K562 (cell line): ENCODE data around the gene FAM114A1. TPM values are rescaled to one million over a fixed set of nuclear protein-coding genes. Genes with fewer than 3 reads are reported as not detected.

Experiments
- ATAC-seq: fragments of 200-7000 bp; cut with Tn5 transposase; 3 replicates; pipeline ENCODE4 v1.9.1; 2020; ENCODE audit warnings: moderate library complexity
- BruUV-seq: library from RNA; stranded (reverse); fragments of 400-500 nt; replicated peaks from 2 replicates; lab custom pipeline; 2021; lab: Mats Ljungman, UMichigan
- CTCF ChIA-PET: fragments of 300-600 bp; formaldehyde crosslinking; extraction: SDS; loops from one replicate; lab custom pipeline; 2021; ENCODE audit warnings: low intra/inter-chr PET ratio; lab: Yijun Ruan, JAX
- POLR2A ChIA-PET: fragments of 300-600, 350-650 bp; sonication (Branson Sonifier 250); formaldehyde crosslinking; extraction: SDS; loops from one replicate; lab custom pipeline; 2021; ENCODE audit warnings: antibody characterized with exemption, inconsistent platforms; lab: Yijun Ruan, JAX
- DNase-seq, 4 experiments: peaks; one replicate each; pipeline versions ENCODE4 v3.0.0 to v3.0.0-alpha.2; 2011 to 2018; ENCODE audit warnings: low spot score in 3 of 4, mixed read lengths in 3 of 4; ENCODE audit errors: extremely low read depth in 1 of 4
- FAIRE-seq: peaks from 2 replicates; lab custom pipeline; 2011; peaks lifted over from hg19 to GRCh38; lab: Jason Lieb, UNC
- H2AFZ ChIP-seq: 2 replicates; pipeline ENCODE4 v1.6.0; 2011; ENCODE audit warnings: low read depth, low read length, control low read depth, inconsistent platforms
- H3K27ac ChIP-seq: fragments of 200-600 bp; 3 replicates; pipeline ENCODE4 v1.8.0; 2011; ENCODE audit warnings: low read depth, mild to moderate bottlenecking, control low read depth, inconsistent platforms, low read length, moderate library complexity, mixed read lengths; ENCODE audit errors: extremely low read depth
- H3K27me3 ChIP-seq, 2 experiments: fragments of 300-600 bp in 1 of 2; 2 replicates in 1 of 2; 3 replicates in 1 of 2; pipeline versions ENCODE4 v1.6.0 to v1.8.0; 2011; ENCODE audit warnings: inconsistent platforms in 2 of 2, low read length in 2 of 2, mild to moderate bottlenecking in 1 of 2, mixed read lengths in 1 of 2, moderate library complexity in 1 of 2; ENCODE audit not compliant: control insufficient read depth in 2 of 2, insufficient read depth in 2 of 2
- H3K36me3 ChIP-seq: fragments of 300-600 bp; 3 replicates; pipeline ENCODE4 v1.8.0; 2011; ENCODE audit warnings: mild to moderate bottlenecking, low read length, inconsistent platforms; ENCODE audit not compliant: control insufficient read depth, insufficient read depth
- H3K4me1 ChIP-seq, 2 experiments: fragments of 200-600 bp in 1 of 2; replicated peaks in 1 of 2; 2 replicates in 1 of 2; 3 replicates in 1 of 2; pipeline versions ENCODE4 v1.5.1 to v1.8.0; 2011; ENCODE audit warnings: inconsistent platforms in 2 of 2, low read length in 2 of 2, mild to moderate bottlenecking in 1 of 2, mixed read lengths in 1 of 2, moderate library complexity in 1 of 2; ENCODE audit not compliant: control insufficient read depth in 2 of 2, insufficient read depth in 2 of 2
- H3K4me2 ChIP-seq: 2 replicates; pipeline ENCODE4 v1.6.1; 2011; ENCODE audit warnings: low read length, control low read depth, inconsistent platforms, mixed read lengths; ENCODE audit not compliant: insufficient read depth
- H3K4me3 ChIP-seq: fragments of 200-600 bp; sonication (generic), shearing (Covaris generic); 2 replicates; pipeline ENCODE4 v1.5.1; 2016; ENCODE audit warnings: control low read depth, inconsistent platforms
- H3K79me2 ChIP-seq: fragments of 200-600 bp; 3 replicates; pipeline ENCODE4 v1.8.0; 2011; ENCODE audit warnings: low read length, inconsistent platforms; ENCODE audit not compliant: control insufficient read depth, insufficient read depth
- H3K9ac ChIP-seq, 2 experiments: 2 replicates each; pipeline versions ENCODE4 v1.6.0 to v1.6.1; 2011; ENCODE audit warnings: low read depth in 2 of 2, low read length in 2 of 2, control low read depth in 1 of 2, inconsistent platforms in 1 of 2, mild to moderate bottlenecking in 1 of 2, mixed read lengths in 1 of 2; ENCODE audit not compliant: insufficient read depth in 1 of 2
- H3K9me1 ChIP-seq: one replicate; pipeline ENCODE4 v1.6.0; 2011; ENCODE audit warnings: inconsistent platforms, mild to moderate bottlenecking, low read length, moderate library complexity; ENCODE audit not compliant: control insufficient read depth, insufficient read depth
- H3K9me3 ChIP-seq: replicated peaks from 2 replicates; pipeline ENCODE4 v1.5.1; 2011; ENCODE audit warnings: low read depth, low read length, inconsistent platforms; ENCODE audit not compliant: control insufficient read depth, insufficient read depth
- H4K20me1 ChIP-seq: replicated peaks from 2 replicates; pipeline ENCODE4 v1.6.1; 2011; ENCODE audit warnings: low read length, inconsistent platforms, mixed read lengths; ENCODE audit not compliant: control insufficient read depth, insufficient read depth
- DPF2 ChIP-seq: fragments of 450-650 bp; IDR thresholded peaks from 2 replicates; pipeline ENCODE4 v1.6.1; 2016
- ETS2 ChIP-seq: IDR thresholded peaks from 2 replicates; pipeline ENCODE4 v1.6.1; 2016; ENCODE audit warnings: borderline replicate concordance, missing genetic modification characterization, mild to moderate bottlenecking, moderate library complexity, missing compliant biosample characterization; ENCODE audit not compliant: poor library complexity, severe bottlenecking
- GATAD2B ChIP-seq: fragments of 450-650 bp; IDR thresholded peaks from 2 replicates; pipeline ENCODE4 v1.6.1; 2017; ENCODE audit warnings: mild to moderate bottlenecking, borderline replicate concordance
- GTF2E2 ChIP-seq: fragments of 200-800 bp; sonication (Bioruptor generic); IDR thresholded peaks from 2 replicates; pipeline ENCODE4 v1.6.1; 2016; ENCODE audit warnings: missing genetic modification characterization, missing compliant biosample characterization
- HDAC3 ChIP-seq: fragments of 450-650 bp; IDR thresholded peaks from 2 replicates; pipeline ENCODE4 v1.6.1; 2018; ENCODE audit warnings: borderline replicate concordance, mild to moderate bottlenecking, moderate library complexity; ENCODE audit not compliant: partially characterized antibody
- NR1H2 ChIP-seq: sonication (generic); formaldehyde crosslinking; IDR thresholded peaks from 2 replicates; pipeline ENCODE4 v1.4.0; 2020; ENCODE audit warnings: mild to moderate bottlenecking, missing genetic modification reagents
- PHF21A ChIP-seq: fragments of 450-650 bp; IDR thresholded peaks from 2 replicates; pipeline ENCODE4 v1.6.1; 2017; ENCODE audit warnings: low read depth, borderline replicate concordance
- POLR2B ChIP-seq: fragments of 450-650 bp; IDR thresholded peaks from 2 replicates; pipeline ENCODE4 v1.6.1; 2018; ENCODE audit warnings: low read depth; ENCODE audit not compliant: partially characterized antibody
- U2AF2 ChIP-seq: fragments of 200-400 bp; formaldehyde crosslinking; optimal IDR thresholded peaks from 2 replicates; pipeline ENCODE3; 2017; ENCODE audit warnings: low read depth, mild to moderate bottlenecking, low read length
- ZBTB7A ChIP-seq: IDR thresholded peaks from 2 replicates; pipeline ENCODE4 v1.6.1; 2011; ENCODE audit warnings: low read depth, mild to moderate bottlenecking, low read length, moderate library complexity, borderline replicate concordance; ENCODE audit not compliant: control insufficient read depth
- WGBS: fragments of 100-300 bp; shearing (Covaris generic); methylation state at CpG from one replicate; pipeline ENCODE4 v1.1.6; 2016; ENCODE audit warnings: low coverage, mixed read lengths; ENCODE audit not compliant: insufficient coverage; ENCODE audit errors: missing lambda C conversion rate; 5-methylcytosine and 5-hydroxymethylcytosine counted together
- in situ Hi-C: fragments of 300-500 bp; cut with MboI; formaldehyde crosslinking; loops from 4 replicates; pipeline ENCODE4 v1.15.0; 2018; ENCODE audit warnings: inconsistent platforms, mixed read lengths
- intact Hi-C: fragments of 100-400 bp; cut with micrococcal nuclease; formaldehyde crosslinking; loops from 2 replicates; pipeline ENCODE4 v1.14.2; 2022
- polyA plus RNA-seq, 8 experiments: library from polyadenylated mRNA; depleted of rRNA in 4 of 8; stranded (reverse) in 5 of 8; unstranded in 3 of 8; fragments of >200 nt; fragmentation: Nextera tagmentation in 2 of 8; fragmentation: Illumina TruSeq in 1 of 8; extraction: Ambion mirVana in 2 of 8; extraction: Trizol in 1 of 8; gene quantifications; 2 replicates each; pipeline versions ENCODE4 v1.2.1 to v1.2.3, GENCODE V29; 2011 to 2014; ENCODE audit warnings: inconsistent platforms in 1 of 8, missing spikeins in 1 of 8
- total RNA-seq, 7 experiments: library from RNA; depleted of rRNA in 6 of 7; stranded (reverse); fragments of >200 nt in 6 of 7; fragmentation: Illumina TruSeq in 2 of 7; extraction: Trizol in 2 of 7; gene quantifications; 2 replicates each; pipeline versions ENCODE4 v1.2.1 to v1.2.3, GENCODE V29; 2011 to 2021; ENCODE audit warnings: low replicate concordance in 1 of 7
- TF ChIP-seq, protein P1 (sequence below): fragments of 250-450 bp; sonication (Bioruptor Pico); IDR thresholded peaks from 2 replicates; pipeline ENCODE4 v1.4.0; 2020
- TF ChIP-seq, protein P2 (sequence below): fragments of 450-650 bp; IDR thresholded peaks from 2 replicates; pipeline ENCODE4 v1.6.1; 2014; ENCODE audit warnings: low read depth, mild to moderate bottlenecking, moderate library complexity, borderline replicate concordance

The FAM114A1 gene
- total and polyA plus RNA-seq, 9 of the 15 experiments (the other 6 are each of a cell fraction or from before 2014, with no cell fraction given) = 1.8 to 12.0 (median 4.3) TPM

- Histone ChIP-seq H3K36me3 (no peaks in the 10 kb centered on the region), H4K20me1 (no peaks in the 10 kb centered on the region), H2AFZ (peak within 1 kb of the TSS; percentile 88), H3K4me1 (peaks cover 0 to 20% of the 10 kb centered on the region in 2 experiments; a peak in 3 of 5 replicates), H3K9me1 (no peaks in the 10 kb centered on the region), H3K4me2 (peak within 1 kb of the TSS; percentile 50), H3K27ac (peak within 1 kb of the TSS; percentile 54), H3K9ac (peak within 1 kb of the TSS in 1 of 2 experiments; percentile 57; a peak in 2 of 4 replicates), H3K4me3 (peak within 1 kb of the TSS; percentile 20; the same call in 1 of the 2 replicates), H3K27me3 (no peaks in the 10 kb centered on the region; a peak in 1 of 5 replicates), H3K9me3 (no peaks in the 10 kb centered on the region), H3K79me2 (no peaks in the 10 kb centered on the region)
- ChIA-PET CTCF (interaction anchor here (0.6 to 2.1 kb wide), 3 partner anchors 97 to 125 kb away, joined by 4 to 11 read pairs (median 4); no protein-coding TSS in a partner anchor), POLR2A (interaction anchor here (1.1 to 1.7 kb wide), 3 partner anchors 13 to 16 kb away, joined by 3 to 5 read pairs (median 5); no protein-coding TSS in a partner anchor)
- DNase-seq = peak; percentile 51 to 89 (median 60)
- intact Hi-C loops (loop anchor here (2.0 to 5.0 kb wide), 3 partner anchors 74 to 794 kb away; partner anchors contain the start of gene TLR10), in situ Hi-C loops (no loop called here)
- ATAC-seq = peak; percentile 78
- under 1% methylated on average over 8 of the region's 8 CpGs for WGBS
- FAIRE-seq = peak; percentile 95
- no TSS peak for BruUV-seq
- TF ChIP-seq GTF2E2 (tag) = 0 out of 2 replicates have a peak, but pooled peaks have one; percentile 43
- TF ChIP-seq POLR2B = no peak
- no peak for TF ChIP-seq ETS2 (tag)
- TF ChIP-seq, protein P1, sequence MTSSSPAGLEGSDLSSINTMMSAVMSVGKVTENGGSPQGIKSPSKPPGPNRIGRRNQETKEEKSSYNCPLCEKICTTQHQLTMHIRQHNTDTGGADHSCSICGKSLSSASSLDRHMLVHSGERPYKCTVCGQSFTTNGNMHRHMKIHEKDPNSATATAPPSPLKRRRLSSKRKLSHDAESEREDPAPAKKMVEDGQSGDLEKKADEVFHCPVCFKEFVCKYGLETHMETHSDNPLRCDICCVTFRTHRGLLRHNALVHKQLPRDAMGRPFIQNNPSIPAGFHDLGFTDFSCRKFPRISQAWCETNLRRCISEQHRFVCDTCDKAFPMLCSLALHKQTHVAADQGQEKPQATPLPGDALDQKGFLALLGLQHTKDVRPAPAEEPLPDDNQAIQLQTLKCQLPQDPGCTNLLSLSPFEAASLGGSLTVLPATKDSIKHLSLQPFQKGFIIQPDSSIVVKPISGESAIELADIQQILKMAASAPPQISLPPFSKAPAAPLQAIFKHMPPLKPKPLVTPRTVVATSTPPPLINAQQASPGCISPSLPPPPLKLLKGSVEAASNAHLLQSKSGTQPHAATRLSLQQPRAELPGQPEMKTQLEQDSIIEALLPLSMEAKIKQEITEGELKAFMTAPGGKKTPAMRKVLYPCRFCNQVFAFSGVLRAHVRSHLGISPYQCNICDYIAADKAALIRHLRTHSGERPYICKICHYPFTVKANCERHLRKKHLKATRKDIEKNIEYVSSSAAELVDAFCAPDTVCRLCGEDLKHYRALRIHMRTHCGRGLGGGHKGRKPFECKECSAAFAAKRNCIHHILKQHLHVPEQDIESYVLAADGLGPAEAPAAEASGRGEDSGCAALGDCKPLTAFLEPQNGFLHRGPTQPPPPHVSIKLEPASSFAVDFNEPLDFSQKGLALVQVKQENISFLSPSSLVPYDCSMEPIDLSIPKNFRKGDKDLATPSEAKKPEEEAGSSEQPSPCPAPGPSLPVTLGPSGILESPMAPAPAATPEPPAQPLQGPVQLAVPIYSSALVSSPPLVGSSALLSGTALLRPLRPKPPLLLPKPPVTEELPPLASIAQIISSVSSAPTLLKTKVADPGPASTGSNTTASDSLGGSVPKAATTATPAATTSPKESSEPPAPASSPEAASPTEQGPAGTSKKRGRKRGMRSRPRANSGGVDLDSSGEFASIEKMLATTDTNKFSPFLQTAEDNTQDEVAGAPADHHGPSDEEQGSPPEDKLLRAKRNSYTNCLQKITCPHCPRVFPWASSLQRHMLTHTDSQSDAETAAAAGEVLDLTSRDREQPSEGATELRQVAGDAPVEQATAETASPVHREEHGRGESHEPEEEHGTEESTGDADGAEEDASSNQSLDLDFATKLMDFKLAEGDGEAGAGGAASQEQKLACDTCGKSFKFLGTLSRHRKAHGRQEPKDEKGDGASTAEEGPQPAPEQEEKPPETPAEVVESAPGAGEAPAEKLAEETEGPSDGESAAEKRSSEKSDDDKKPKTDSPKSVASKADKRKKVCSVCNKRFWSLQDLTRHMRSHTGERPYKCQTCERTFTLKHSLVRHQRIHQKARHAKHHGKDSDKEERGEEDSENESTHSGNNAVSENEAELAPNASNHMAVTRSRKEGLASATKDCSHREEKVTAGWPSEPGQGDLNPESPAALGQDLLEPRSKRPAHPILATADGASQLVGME = no peak
- TF ChIP-seq ZBTB7A = no peak
- peak; percentile 35; the same call in 1 of the 2 replicates for TF ChIP-seq GATAD2B
- no peak for TF ChIP-seq PHF21A
- TF ChIP-seq HDAC3 = no peak
- TF ChIP-seq DPF2 = peak; percentile 19; the same call in 1 of the 2 replicates
- no peak for TF ChIP-seq U2AF2
- no peak for TF ChIP-seq NR1H2 (CRISPR knock-in tag)
- TF ChIP-seq, protein P2, sequence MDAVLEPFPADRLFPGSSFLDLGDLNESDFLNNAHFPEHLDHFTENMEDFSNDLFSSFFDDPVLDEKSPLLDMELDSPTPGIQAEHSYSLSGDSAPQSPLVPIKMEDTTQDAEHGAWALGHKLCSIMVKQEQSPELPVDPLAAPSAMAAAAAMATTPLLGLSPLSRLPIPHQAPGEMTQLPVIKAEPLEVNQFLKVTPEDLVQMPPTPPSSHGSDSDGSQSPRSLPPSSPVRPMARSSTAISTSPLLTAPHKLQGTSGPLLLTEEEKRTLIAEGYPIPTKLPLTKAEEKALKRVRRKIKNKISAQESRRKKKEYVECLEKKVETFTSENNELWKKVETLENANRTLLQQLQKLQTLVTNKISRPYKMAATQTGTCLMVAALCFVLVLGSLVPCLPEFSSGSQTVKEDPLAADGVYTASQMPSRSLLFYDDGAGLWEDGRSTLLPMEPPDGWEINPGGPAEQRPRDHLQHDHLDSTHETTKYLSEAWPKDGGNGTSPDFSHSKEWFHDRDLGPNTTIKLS = no peak
These were observed 10.9 kb upstream of the FAM114A1 start, which contains the start of gene TLR6 for GRCh38 chr4:38856524-38857337. Gene TLR6, minus strand, starts transcription at chr4:38856817. Its CDS starts 27,344 bp downstream, at chr4:38829473.
